Peyer's patch (tissue), 4 donors: Measurements from ENCODE around the gene EXOSC7. TPM values are rescaled to one million over a fixed set of nuclear protein-coding genes. Genes with fewer than 3 reads are reported as not detected.

Experiments
- DNase-seq, 3 donors: peaks; one replicate each; pipeline ENCODE4 v3.0.0-alpha.2; 2017 to 2019
- H3K27ac ChIP-seq, 4 donors: fragments of 200-600 bp; sonication (generic); one replicate each; pipeline ENCODE4 v1.5.1; 2016 to 2019
- H3K27me3 ChIP-seq, 2 donors: fragments of 200-600 bp; sonication (generic); one replicate each; pipeline ENCODE4 v1.5.1; 2019
- H3K36me3 ChIP-seq, 3 donors: fragments of 200-600 bp; sonication (generic); one replicate each; pipeline ENCODE4 v1.5.1; 2016 to 2019
- H3K4me1 ChIP-seq, 4 donors: fragments of 200-600 bp; sonication (generic); one replicate each; pipeline ENCODE4 v1.5.1; 2016 to 2019
- H3K4me3 ChIP-seq, 4 donors: fragments of 200-600 bp; sonication (generic); 1 replicate in 3 of 4; 2 replicates in 1 of 4; pipeline ENCODE4 v1.5.1; 2016 to 2019; ENCODE audit warnings: mild to moderate bottlenecking in 1 of 4
- H3K9me3 ChIP-seq, 4 donors: fragments of 200-600 bp; sonication (generic); one replicate each; pipeline ENCODE4 v1.5.1; 2016 to 2019; ENCODE audit warnings: mild to moderate bottlenecking in 1 of 4
- POLR2A ChIP-seq, 2 donors: fragments of 450-650 bp; IDR thresholded peaks; one replicate each; pipeline ENCODE4 v1.5.1; 2017; ENCODE audit warnings: antibody characterized with exemption in 2 of 2, mild to moderate bottlenecking in 2 of 2, moderate library complexity in 2 of 2
- total RNA-seq, 4 donors: library from RNA; depleted of rRNA; stranded (reverse); fragments of >200 nt; gene quantifications; one replicate each; pipeline ENCODE4 v1.1.0, GENCODE V29; 2016
- TF ChIP-seq, protein P1 (sequence below), 6 experiments: fragments of 450-650 bp in 4 of 6; fragments of 200-600 bp in 2 of 6; sonication (generic) in 1 of 6; IDR thresholded peaks; one replicate each; pipeline ENCODE4 v1.5.1; 2017 to 2019; ENCODE audit warnings: antibody characterized with exemption in 6 of 6, mild to moderate bottlenecking in 3 of 6, moderate library complexity in 1 of 6

The EXOSC7 gene
- total RNA-seq, 4 donors from 2014 or later = 19.8 to 66.0 (median 28.6) TPM

DNA sequence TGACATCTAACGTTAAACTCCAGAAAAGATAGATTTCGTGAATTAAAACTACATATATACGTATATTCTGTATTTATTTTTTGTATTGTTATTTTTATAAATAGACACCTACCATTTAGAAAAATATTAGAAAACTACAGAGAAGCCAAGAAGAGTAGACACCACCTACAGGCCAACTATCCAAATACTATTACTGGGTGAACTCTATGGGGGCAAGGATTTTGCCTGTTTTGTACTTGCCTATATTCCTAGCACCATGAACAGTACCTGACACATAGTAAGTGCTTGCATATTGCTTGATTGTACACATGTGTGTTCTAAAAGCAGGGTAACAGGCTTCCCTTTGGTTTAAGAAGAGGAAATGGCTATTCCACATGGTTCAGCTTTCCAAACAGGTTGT, 25.7 kb downstream of the EXOSC7 start:
- TF ChIP-seq, protein P1, sequence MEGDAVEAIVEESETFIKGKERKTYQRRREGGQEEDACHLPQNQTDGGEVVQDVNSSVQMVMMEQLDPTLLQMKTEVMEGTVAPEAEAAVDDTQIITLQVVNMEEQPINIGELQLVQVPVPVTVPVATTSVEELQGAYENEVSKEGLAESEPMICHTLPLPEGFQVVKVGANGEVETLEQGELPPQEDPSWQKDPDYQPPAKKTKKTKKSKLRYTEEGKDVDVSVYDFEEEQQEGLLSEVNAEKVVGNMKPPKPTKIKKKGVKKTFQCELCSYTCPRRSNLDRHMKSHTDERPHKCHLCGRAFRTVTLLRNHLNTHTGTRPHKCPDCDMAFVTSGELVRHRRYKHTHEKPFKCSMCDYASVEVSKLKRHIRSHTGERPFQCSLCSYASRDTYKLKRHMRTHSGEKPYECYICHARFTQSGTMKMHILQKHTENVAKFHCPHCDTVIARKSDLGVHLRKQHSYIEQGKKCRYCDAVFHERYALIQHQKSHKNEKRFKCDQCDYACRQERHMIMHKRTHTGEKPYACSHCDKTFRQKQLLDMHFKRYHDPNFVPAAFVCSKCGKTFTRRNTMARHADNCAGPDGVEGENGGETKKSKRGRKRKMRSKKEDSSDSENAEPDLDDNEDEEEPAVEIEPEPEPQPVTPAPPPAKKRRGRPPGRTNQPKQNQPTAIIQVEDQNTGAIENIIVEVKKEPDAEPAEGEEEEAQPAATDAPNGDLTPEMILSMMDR (IDR thresholded peaks at IDR 0.05) = no peak
- no peak for TF ChIP-seq POLR2A (IDR thresholded peaks at IDR 0.05)
- Histone ChIP-seq H3K4me3 (no peak overlapping the region), H3K9me3 (no peaks in the 10 kb centered on the region), H3K4me1 (no peaks in the 10 kb centered on the region), H3K36me3 (peaks cover 0 to 73% (median 0%) of the 10 kb centered on the region in 3 donors), H3K27ac (no peak overlapping the region), H3K27me3 (no peaks in the 10 kb centered on the region)
- no peak for DNase-seq

DNA sequence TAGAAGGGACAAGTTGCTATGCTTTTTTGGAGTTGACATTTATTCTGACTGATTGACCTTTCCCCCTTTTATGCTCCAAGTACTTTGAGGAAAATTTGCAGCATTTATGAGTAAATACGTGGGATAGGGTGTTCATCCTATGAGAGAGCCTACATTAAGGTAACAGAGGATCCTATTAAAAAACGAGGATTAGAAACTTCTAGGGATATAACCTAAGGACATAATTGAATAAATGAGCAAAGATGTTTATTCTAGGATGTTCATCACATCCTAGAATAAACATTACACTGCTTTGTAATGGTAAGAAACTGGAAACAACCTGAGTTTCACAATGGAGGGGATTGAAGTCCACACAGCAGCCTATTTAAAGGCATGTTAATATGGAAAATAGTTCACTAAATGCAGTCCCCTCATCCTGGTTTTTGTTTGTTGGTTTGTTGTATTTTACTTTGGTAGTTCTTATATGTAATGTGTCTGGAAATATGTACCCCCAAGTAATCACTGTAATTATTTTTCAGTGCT, 26.2 kb downstream of the EXOSC7 start:
- Histone ChIP-seq H3K27me3 (no peaks in the 10 kb centered on the region), H3K4me3 (no peak overlapping the region), H3K36me3 (peaks cover 0 to 73% (median 0%) of the 10 kb centered on the region in 3 donors), H3K4me1 (no peaks in the 10 kb centered on the region), H3K9me3 (no peaks in the 10 kb centered on the region), H3K27ac (no peak overlapping the region)
- TF ChIP-seq POLR2A (IDR thresholded peaks at IDR 0.05) = no peak
- no peak for DNase-seq

DNA sequence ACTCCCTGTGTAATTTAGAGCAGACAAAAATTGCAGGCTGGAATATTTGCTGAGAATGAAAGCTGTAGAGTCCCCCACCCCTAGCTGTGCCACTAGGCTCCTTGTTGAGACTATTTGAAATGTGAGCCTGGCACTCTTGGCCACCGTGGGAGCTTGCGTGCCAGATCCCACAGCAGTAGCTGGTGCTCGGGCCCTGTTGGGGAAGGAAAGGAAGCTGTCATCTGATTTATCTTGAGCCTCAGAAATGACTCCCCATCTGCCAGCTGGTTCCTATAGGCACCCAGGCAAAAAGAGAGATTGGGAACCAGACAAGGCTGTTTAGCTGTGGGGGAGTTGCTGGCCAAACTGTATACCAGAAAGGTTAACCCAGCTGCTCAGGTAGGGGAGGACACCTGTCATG, 26.7 kb downstream of the EXOSC7 start:
- Histone ChIP-seq H3K4me1 (no peaks in the 10 kb centered on the region), H3K27me3 (no peaks in the 10 kb centered on the region), H3K9me3 (no peaks in the 10 kb centered on the region), H3K36me3 (peaks cover 0 to 73% (median 0%) of the 10 kb centered on the region in 3 donors), H3K4me3 (no peak overlapping the region), H3K27ac (no peak overlapping the region)
- DNase-seq = no peak
- no peak for TF ChIP-seq POLR2A (IDR thresholded peaks at IDR 0.05)
- TF ChIP-seq, protein P1 (IDR thresholded peaks at IDR 0.05) = no peak

DNA sequence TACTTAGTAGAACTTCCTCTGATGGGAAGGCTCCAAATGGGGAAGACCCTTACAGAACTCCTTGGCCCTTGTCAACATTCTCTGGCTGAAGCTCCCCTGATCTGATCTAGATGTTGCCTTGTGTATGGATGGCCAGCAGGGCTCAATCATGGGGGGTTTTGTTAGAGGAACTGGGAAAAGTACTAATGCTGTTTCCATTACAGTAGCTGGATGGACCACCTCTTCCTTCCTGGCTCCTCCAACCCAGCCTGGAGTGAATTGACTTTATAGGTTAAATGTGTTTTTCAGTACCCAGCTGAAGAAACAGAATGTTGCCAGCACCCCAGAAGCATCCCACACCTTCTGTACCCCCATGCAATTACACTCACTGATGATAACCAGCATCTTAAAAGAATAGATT, 27.4 kb downstream of the EXOSC7 start:
- Histone ChIP-seq H3K4me1 (no peaks in the 10 kb centered on the region), H3K4me3 (no peak overlapping the region), H3K27ac (no peak overlapping the region), H3K36me3 (peaks cover 0 to 72% (median 0%) of the 10 kb centered on the region in 3 donors), H3K9me3 (no peaks in the 10 kb centered on the region), H3K27me3 (no peaks in the 10 kb centered on the region)
- DNase-seq = no peak
- TF ChIP-seq POLR2A (IDR thresholded peaks at IDR 0.05) = no peak
- TF ChIP-seq, protein P1 (IDR thresholded peaks at IDR 0.05) = no peak

DNA sequence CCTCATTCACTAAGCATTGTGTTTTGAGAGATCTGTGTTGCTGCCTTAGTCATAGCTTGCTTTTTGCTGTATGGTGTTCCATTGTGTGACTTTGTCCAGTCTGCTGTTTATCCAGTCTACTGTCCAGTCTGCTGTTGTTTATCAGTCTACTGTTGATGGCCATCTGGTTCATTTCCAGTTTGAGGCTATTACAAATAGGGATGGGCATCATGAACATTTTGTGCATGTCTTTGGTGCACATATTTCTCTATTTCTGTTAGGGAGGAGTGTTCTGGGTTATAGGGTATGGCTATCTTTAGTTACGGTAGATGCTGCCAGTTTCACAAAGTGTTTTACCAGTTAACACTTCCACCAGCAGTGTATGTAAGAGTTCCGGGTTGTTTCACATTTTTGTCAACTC, 27.8 kb downstream of the EXOSC7 start:
- no peak for DNase-seq
- no peak overlapping the region for H3K27ac ChIP-seq
- no peak overlapping the region for H3K4me3 ChIP-seq
- no peaks in the 10 kb centered on the region for H3K4me1 ChIP-seq
- H3K27me3 ChIP-seq = no peaks in the 10 kb centered on the region
- no peak for TF ChIP-seq POLR2A (IDR thresholded peaks at IDR 0.05)
- TF ChIP-seq, protein P1 (IDR thresholded peaks at IDR 0.05) = no peak
- H3K9me3 ChIP-seq = no peaks in the 10 kb centered on the region
- H3K36me3 ChIP-seq = peaks cover 0 to 68% (median 0%) of the 10 kb centered on the region in 3 donors

DNA sequence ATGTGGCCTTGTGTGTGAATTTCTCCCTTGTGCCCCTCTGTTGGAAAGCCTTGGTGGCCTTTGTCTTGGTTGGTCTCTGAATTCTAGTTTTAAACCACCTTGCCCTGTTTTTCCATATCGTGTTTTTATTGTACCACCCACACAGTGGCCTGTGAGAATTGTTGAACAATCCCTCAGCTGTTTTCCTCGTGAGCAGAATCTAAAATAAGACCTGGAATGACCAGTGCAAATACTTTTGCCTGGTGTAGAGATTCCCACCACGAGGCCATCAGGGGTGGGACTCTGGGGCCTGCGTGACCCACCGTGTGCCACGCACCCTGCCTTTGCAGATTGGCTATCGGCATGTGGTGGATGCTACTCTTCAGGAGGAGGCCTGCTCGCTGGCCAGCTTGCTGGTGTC, 31.0 kb downstream of the EXOSC7 start:
- Histone ChIP-seq H3K36me3 (peaks cover 0 to 41% (median 0%) of the 10 kb centered on the region in 3 donors), H3K27me3 (no peaks in the 10 kb centered on the region), H3K9me3 (no peaks in the 10 kb centered on the region), H3K27ac (no peak overlapping the region), H3K4me1 (peaks cover 0 to 12% (median 2%) of the 10 kb centered on the region in 4 donors), H3K4me3 (no peak overlapping the region)
- DNase-seq = no peak
- TF ChIP-seq POLR2A (IDR thresholded peaks at IDR 0.05) = no peak
- TF ChIP-seq, protein P1 (IDR thresholded peaks at IDR 0.05) = no peak
